COLO829 (cell line): Measurements from ENCODE around the gene SLMAP.
A peak's percentile ranks its signal among the peaks of the same experiment; 100 is the strongest.
"Not testable (repeated sequence)": the region's sequence is repeated elsewhere in the genome, so short reads cannot be mapped to it uniquely, and the experiment has no call there.

ENCODE experiments used
- DNase-seq: peaks from one replicate; pipeline ENCODE4 v3.0.0; 2012; ENCODE audit warnings: low spot score

Gene SLMAP

DNA sequence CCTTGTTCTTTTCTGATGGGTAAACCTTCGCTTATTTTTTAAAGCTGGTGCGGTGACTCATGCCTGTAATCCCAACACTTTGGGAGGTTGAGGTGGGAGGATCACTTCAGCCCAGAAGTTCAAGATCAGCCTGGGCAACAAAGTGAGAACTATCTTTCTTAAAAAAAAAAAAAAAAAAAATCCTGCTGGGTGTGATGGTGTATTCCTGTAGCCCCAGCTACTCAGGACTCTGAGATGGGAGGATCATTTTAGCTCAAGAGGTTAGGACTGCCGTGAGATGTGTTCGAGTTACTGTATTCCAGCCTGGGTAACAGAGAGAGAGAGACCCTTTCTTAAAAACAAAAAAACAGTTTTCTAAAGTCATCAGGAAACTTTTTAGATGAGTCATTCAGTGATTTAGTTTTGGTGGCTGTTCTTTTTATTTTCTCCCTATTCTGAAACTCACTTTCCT lies 37.7 kb downstream of the SLMAP start:
- DNase-seq: no peak

GRCh38 chr3:57794501-57794900 lies 38.4 kb downstream of the SLMAP start:
- DNase-seq: no peak

GRCh38 chr3:57794951-57795350 lies 38.8 kb downstream of the SLMAP start:
- DNase-seq: no peak

DNA sequence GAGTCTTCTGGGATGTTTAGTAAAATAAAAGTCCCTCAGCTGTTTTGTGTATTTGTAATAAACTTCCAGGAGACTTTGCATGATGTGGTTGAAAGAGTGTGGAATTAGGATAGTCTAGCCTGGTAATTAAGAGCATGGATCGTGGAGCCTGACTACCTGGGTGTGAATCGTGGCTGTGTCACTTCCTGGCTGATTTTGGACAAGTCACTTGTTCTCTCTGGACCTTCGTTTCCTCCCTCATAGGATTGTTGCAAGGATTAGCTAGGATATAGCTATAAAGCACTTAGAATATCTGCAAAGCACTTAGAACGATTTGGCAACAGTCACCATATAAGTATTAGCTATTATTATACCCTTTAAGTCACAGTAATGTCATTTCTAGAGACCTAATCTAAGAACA lies 40.2 kb downstream of the SLMAP start:
- no peak for DNase-seq

GRCh38 chr3:57797701-57798487 lies 41.8 kb downstream of the SLMAP start:
- no peak for DNase-seq

- peak; percentile 93 for DNase-seq
Measured at GRCh38 chr3:57803647-57804081, 47.6 kb downstream of the SLMAP start.

DNA sequence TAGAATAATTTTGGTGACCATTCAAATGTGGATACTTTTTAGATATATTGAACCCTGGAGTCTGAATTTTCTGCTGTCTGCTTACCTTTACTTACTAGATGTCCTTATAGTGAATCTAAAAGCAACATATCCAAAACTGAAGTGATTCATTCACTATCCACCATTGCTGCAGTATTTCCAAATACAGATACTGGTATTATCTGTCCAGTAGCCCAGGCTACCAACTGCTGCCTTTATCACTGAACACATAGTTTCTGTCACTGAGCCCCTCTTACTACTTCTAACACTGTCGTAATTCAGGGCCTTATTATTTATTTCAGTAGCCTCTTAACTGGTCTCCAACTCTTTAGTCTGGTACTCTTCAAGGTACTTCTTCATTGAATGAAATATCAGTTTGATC lies 49.2 kb downstream of the SLMAP start:
- no peak for DNase-seq

- DNase-seq: peak; percentile 53
Measured at GRCh38 chr3:57805674-57806073, 49.6 kb downstream of the SLMAP start.

GRCh38 chr3:57806195-57806594 lies 50.1 kb downstream of the SLMAP start:
- DNase-seq: not testable (repeated sequence)

DNA sequence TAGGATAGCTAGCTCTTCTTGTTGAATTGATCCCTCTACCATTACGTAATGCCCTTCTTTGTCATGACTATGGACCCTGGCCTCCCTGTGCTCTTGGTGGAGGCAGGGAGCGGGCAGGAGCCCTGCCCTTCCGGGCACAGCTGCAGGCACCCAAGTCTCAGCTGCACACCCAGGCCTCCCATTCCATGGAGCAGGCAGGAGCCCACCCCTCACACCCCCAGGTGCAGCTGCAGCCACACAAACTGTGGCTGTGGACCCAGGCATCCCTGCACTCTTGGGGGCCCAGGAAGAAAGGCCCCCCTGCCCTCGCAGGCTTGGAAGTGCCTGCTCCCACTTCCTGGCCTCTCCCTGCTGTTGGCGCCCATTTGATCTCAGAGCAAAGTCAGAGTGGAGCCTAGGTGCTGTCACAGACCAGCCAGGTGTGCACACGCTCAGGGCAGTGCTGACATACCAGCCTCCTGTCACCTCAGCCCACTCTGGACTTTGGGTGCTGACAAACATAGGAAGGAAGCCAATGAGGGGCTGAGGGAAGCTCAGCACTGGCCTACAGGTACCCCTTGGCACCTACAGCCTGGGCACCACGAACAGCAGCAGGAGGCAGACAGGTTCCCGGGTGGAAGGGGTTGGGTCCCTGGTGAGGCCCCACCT lies 53.0 kb downstream of the SLMAP start:
- no peak for DNase-seq

GRCh38 chr3:57809609-57809968 lies 53.5 kb downstream of the SLMAP start:
- no peak for DNase-seq

- no peak for DNase-seq
Measured at GRCh38 chr3:57810048-57810447, 53.9 kb downstream of the SLMAP start.

GRCh38 chr3:57810471-57811137 lies 54.5 kb downstream of the SLMAP start:
- no peak for DNase-seq

GRCh38 chr3:57815036-57815435 lies 58.9 kb downstream of the SLMAP start:
- DNase-seq: no peak

- DNase-seq: no peak
Measured at GRCh38 chr3:57816471-57817095, 60.5 kb downstream of the SLMAP start.

- no peak for DNase-seq
Measured at GRCh38 chr3:57818772-57819171, 62.7 kb downstream of the SLMAP start.

DNA sequence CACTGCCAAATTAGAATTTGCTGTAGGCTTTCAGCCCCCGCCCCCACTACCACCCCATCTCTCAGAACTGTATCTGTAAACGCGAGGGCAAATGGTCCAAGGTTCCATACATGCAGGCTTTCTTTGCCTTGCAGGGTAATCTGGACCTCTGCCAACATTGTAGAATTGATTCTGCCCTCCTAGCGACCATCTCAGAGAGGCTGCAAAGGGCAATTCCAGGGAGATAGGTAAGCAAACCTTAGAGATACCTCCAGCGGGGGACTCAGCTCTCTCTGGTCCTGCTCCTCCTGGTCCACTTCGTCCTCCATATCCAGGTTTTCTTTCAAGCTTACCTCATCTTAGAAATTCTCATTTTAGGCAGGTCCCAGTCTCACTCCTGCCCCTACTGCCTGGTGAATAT lies 64.4 kb downstream of the SLMAP start:
- DNase-seq: no peak

- DNase-seq: no peak
Measured at GRCh38 chr3:57821765-57822164, 65.7 kb downstream of the SLMAP start.

GRCh38 chr3:57822686-57823085 lies 66.6 kb downstream of the SLMAP start:
- no peak for DNase-seq

- no peak for DNase-seq
Measured at GRCh38 chr3:57825116-57825515, 69.0 kb downstream of the SLMAP start.

DNA sequence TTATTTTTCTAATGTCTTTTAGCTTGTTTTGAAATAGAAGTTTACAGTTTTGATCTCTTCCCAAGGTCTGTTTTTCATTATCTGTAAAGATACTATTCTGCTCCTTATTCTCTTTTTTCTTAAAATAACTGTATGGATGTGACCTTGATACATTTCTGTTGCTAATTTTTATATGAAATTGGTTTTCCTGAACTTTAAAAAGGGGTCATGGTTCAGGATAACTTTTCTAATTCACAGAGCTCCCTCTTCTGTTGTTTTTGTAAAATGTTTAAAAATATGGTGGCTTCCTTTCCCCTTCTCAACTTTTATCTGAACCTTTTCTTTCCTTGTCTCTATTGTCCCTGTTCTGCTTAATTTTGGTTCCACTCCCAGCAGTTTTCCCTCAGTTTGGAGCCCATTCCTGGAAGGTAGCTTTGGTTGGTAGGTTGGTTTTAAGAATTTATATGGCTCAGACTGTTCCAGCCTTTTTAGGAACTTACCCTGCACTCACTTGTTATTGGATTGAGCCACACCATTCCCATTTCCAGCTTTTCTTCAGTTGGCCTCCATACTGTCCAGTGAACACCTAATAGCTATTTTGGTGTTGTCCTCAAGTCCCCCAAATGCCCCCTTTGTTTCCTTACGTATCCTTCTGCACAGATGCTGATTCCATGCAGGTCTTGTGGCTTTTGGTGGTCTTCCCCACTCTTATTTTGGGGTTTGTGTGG lies 70.3 kb downstream of the SLMAP start:
- DNase-seq: no peak
